GM12878 (cell line): ENCODE results near the gene RAB40B. TPM values are rescaled to one million over a fixed set of nuclear protein-coding genes. Genes with fewer than 3 reads are reported as not detected.
A peak's percentile ranks its signal among the peaks of the same experiment; 100 is the strongest.

ENCODE experiments used
- EP300 ChIP-seq, 2 experiments: fragments of 150-350 bp in 1 of 2; IDR thresholded peaks; 2 replicates each; pipeline ENCODE4 v1.6.1; 2011 to 2012; ENCODE audit warnings: low read depth in 2 of 2, low read length in 2 of 2, borderline replicate concordance in 1 of 2, improper control_type of control experiment in 1 of 2, inconsistent platforms in 1 of 2; ENCODE audit not compliant: control insufficient read depth in 1 of 2
- FOS ChIP-seq: IDR thresholded peaks from 3 replicates; pipeline ENCODE4 v1.6.1; 2011; ENCODE audit warnings: borderline replicate concordance; ENCODE audit not compliant: insufficient read length; ENCODE audit errors: extremely low read depth
- GATAD2B ChIP-seq: fragments of 450-650 bp; conservative IDR thresholded peaks from 2 replicates; pipeline ENCODE4 v1.6.1; 2017; ENCODE audit warnings: low read depth, mild to moderate bottlenecking, moderate library complexity
- IKZF2 ChIP-seq, 2 experiments: fragments of 450-650 bp; IDR thresholded peaks; 2 replicates each; pipeline ENCODE4 v1.6.1; 2017; ENCODE audit warnings: mild to moderate bottlenecking in 2 of 2, moderate library complexity in 2 of 2
- MEF2A ChIP-seq: IDR thresholded peaks from 2 replicates; pipeline ENCODE4 v1.6.1; 2011; ENCODE audit warnings: low read depth, mild to moderate bottlenecking, low read length, moderate library complexity; ENCODE audit not compliant: insufficient read depth
- NR2C1 ChIP-seq: fragments of 450-650 bp; IDR thresholded peaks from 2 replicates; pipeline ENCODE4 v1.6.1; 2017; ENCODE audit warnings: antibody characterized with exemption, mild to moderate bottlenecking, moderate library complexity
- NR2C2 ChIP-seq: IDR thresholded peaks from 2 replicates; pipeline ENCODE4 v1.6.1; 2011; ENCODE audit warnings: borderline replicate concordance, low read depth; ENCODE audit not compliant: control insufficient read depth, insufficient read length
- POLR2AphosphoS2 ChIP-seq: IDR thresholded peaks from 2 replicates; pipeline ENCODE4 v1.6.1; 2011; ENCODE audit warnings: low read depth, mild to moderate bottlenecking, low read length, improper control_type of control experiment, moderate library complexity
- RBBP5 ChIP-seq: fragments of 200-600 bp; sonication (generic); conservative IDR thresholded peaks from 2 replicates; pipeline ENCODE4 v1.6.1; 2016
- RELA ChIP-seq: fragments of 450-650 bp; IDR thresholded peaks from 2 replicates; pipeline ENCODE4 v1.8.0; 2014; ENCODE audit warnings: borderline replicate concordance; ENCODE audit not compliant: partially characterized antibody
- SMAD1 ChIP-seq: fragments of 450-650 bp; IDR thresholded peaks from 2 replicates; pipeline ENCODE4 v1.6.1; 2018; ENCODE audit warnings: mild to moderate bottlenecking, low read depth; ENCODE audit not compliant: partially characterized antibody
- SMAD5 ChIP-seq: IDR thresholded peaks from 2 replicates; pipeline ENCODE4 v1.6.1; 2016; ENCODE audit warnings: antibody characterized with exemption, low read depth
- SMC3 ChIP-seq: IDR thresholded peaks from 2 replicates; pipeline ENCODE4 v1.6.1; 2011; ENCODE audit warnings: low read length, improper control_type of control experiment, borderline replicate concordance
- SUPT20H ChIP-seq: IDR thresholded peaks from 2 replicates; pipeline ENCODE4 v1.6.1; 2011; ENCODE audit warnings: low read depth, mild to moderate bottlenecking, low read length, moderate library complexity, borderline replicate concordance; ENCODE audit not compliant: control insufficient read depth
- TARDBP ChIP-seq: IDR thresholded peaks from 2 replicates; pipeline ENCODE4 v1.6.1; 2016; ENCODE audit warnings: borderline replicate concordance
- TCF12 ChIP-seq: IDR thresholded peaks from 2 replicates; pipeline ENCODE4 v1.6.1; 2011; ENCODE audit warnings: low read depth, mild to moderate bottlenecking, low read length
- TCF7 ChIP-seq: IDR thresholded peaks from 2 replicates; pipeline ENCODE4 v1.6.1; 2014; ENCODE audit warnings: antibody characterized with exemption, borderline replicate concordance
- ZNF217 ChIP-seq: fragments of 450-650 bp; IDR thresholded peaks from 2 replicates; pipeline ENCODE4 v1.6.1; 2017; ENCODE audit warnings: antibody characterized with exemption, mild to moderate bottlenecking
- polyA plus RNA-seq, 11 experiments: library from polyadenylated mRNA; depleted of rRNA in 4 of 11; unstranded in 6 of 11; stranded (reverse) in 5 of 11; fragments of >200 nt; fragmentation: Nextera tagmentation in 4 of 11; fragmentation: Illumina TruSeq in 1 of 11; extraction: Ambion mirVana in 4 of 11; extraction: Trizol in 1 of 11; gene quantifications; 1 replicate in 1 of 11; 2 replicates in 10 of 11; pipeline versions ENCODE4 v1.2.1 to v1.2.3, GENCODE V29; 2011 to 2016; ENCODE audit warnings: inconsistent platforms in 2 of 11, missing spikeins in 2 of 11, low read depth in 1 of 11
- total RNA-seq, 4 experiments: library from RNA; depleted of rRNA in 3 of 4; stranded (reverse); fragments of >200 nt in 3 of 4; fragmentation: Illumina TruSeq in 1 of 4; extraction: Trizol in 1 of 4; gene quantifications; 2 replicates each; pipeline versions ENCODE4 v1.2.1 to v1.2.3, GENCODE V29; 2013 to 2021
- TF ChIP-seq, protein P1 (sequence below): fragments of 450-650 bp; IDR thresholded peaks from 2 replicates; pipeline ENCODE4 v1.6.1; 2017; ENCODE audit warnings: low read depth, mild to moderate bottlenecking, moderate library complexity
- TF ChIP-seq, protein P2 (sequence below): IDR thresholded peaks from 2 replicates; pipeline ENCODE4 v1.6.1; 2011; ENCODE audit warnings: borderline replicate concordance, low read depth, mild to moderate bottlenecking, moderate library complexity, low read length; ENCODE audit not compliant: insufficient read depth, poor library complexity, severe bottlenecking
- TF ChIP-seq, protein P3 (sequence below): IDR thresholded peaks from 2 replicates; pipeline ENCODE4 v1.6.1; 2011; ENCODE audit warnings: borderline replicate concordance, low read depth, mild to moderate bottlenecking, moderate library complexity, mixed read lengths, low read length; ENCODE audit not compliant: insufficient read depth; ENCODE audit errors: extremely low read length
- TF ChIP-seq, protein P4 (sequence below): IDR thresholded peaks from 2 replicates; pipeline ENCODE4 v1.6.1; 2012; ENCODE audit warnings: low read depth, low read length, improper control_type of control experiment
- TF ChIP-seq, protein P5 (sequence below): IDR thresholded peaks from 2 replicates; pipeline ENCODE4 v1.6.1; 2011; ENCODE audit warnings: low read depth, low read length, improper control_type of control experiment, borderline replicate concordance

Gene RAB40B
- total and polyA plus RNA-seq, 10 of the 15 experiments (the other 5 are each of a cell fraction or from before 2014, with no cell fraction given) = 0.06 to 2.8 (median 1.4) TPM

DNA sequence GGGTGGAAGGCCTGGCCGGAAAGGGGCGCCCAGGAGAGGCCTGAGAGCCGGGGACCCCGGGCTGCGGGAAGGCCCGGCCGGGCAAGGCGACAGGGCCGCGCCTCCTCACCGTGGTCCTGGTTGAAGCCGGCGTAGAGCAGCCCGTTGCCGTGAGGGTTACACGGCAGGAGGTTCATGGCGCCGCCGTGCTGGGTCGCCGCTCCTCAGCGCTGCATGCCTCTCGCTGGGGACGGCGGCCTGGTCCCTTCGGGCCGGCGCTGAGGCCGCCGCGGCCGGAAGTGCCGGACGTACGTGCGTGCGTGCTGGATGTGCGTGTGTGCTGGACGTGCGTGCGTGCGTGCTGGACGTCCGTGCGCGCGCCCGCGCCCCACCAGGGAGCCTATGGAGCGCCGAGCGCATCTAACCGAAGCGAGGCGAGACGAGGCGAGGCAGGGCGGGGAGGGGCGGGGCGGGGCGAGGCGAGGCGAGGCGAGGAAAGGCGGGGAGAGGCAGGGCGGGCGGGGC, 50.3 kb downstream of the RAB40B start, which contains the start of gene WDR45B (continued):
- TF ChIP-seq, protein P1, sequence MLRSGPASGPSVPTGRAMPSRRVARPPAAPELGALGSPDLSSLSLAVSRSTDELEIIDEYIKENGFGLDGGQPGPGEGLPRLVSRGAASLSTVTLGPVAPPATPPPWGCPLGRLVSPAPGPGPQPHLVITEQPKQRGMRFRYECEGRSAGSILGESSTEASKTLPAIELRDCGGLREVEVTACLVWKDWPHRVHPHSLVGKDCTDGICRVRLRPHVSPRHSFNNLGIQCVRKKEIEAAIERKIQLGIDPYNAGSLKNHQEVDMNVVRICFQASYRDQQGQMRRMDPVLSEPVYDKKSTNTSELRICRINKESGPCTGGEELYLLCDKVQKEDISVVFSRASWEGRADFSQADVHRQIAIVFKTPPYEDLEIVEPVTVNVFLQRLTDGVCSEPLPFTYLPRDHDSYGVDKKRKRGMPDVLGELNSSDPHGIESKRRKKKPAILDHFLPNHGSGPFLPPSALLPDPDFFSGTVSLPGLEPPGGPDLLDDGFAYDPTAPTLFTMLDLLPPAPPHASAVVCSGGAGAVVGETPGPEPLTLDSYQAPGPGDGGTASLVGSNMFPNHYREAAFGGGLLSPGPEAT = no peak
- no peak for TF ChIP-seq SMC3
- TF ChIP-seq MEF2A = 0 out of 2 replicates have a peak, but pooled peaks have one; percentile 44
- TF ChIP-seq, protein P2, sequence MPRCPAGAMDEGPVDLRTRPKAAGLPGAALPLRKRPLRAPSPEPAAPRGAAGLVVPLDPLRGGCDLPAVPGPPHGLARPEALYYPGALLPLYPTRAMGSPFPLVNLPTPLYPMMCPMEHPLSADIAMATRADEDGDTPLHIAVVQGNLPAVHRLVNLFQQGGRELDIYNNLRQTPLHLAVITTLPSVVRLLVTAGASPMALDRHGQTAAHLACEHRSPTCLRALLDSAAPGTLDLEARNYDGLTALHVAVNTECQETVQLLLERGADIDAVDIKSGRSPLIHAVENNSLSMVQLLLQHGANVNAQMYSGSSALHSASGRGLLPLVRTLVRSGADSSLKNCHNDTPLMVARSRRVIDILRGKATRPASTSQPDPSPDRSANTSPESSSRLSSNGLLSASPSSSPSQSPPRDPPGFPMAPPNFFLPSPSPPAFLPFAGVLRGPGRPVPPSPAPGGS = no peak
- TF ChIP-seq TCF7 = no peak
- TF ChIP-seq SUPT20H = no peak
- no peak for TF ChIP-seq RBBP5
- no peak for TF ChIP-seq IKZF2 (IDR thresholded peaks at IDR 0.05)
- TF ChIP-seq, protein P3, sequence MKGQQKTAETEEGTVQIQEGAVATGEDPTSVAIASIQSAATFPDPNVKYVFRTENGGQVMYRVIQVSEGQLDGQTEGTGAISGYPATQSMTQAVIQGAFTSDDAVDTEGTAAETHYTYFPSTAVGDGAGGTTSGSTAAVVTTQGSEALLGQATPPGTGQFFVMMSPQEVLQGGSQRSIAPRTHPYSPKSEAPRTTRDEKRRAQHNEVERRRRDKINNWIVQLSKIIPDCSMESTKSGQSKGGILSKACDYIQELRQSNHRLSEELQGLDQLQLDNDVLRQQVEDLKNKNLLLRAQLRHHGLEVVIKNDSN = no peak
- no peak for TF ChIP-seq FOS
- TF ChIP-seq, protein P4, sequence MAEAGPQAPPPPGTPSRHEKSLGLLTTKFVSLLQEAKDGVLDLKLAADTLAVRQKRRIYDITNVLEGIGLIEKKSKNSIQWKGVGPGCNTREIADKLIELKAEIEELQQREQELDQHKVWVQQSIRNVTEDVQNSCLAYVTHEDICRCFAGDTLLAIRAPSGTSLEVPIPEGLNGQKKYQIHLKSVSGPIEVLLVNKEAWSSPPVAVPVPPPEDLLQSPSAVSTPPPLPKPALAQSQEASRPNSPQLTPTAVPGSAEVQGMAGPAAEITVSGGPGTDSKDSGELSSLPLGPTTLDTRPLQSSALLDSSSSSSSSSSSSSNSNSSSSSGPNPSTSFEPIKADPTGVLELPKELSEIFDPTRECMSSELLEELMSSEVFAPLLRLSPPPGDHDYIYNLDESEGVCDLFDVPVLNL = no peak
- TF ChIP-seq, protein P5, sequence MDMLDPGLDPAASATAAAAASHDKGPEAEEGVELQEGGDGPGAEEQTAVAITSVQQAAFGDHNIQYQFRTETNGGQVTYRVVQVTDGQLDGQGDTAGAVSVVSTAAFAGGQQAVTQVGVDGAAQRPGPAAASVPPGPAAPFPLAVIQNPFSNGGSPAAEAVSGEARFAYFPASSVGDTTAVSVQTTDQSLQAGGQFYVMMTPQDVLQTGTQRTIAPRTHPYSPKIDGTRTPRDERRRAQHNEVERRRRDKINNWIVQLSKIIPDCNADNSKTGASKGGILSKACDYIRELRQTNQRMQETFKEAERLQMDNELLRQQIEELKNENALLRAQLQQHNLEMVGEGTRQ = no peak
- TF ChIP-seq EP300 (IDR thresholded peaks at IDR 0.05; ENCODE audit: borderline replicate concordance in 1 of 2, control insufficient read depth in 1 of 2, low read depth in 2 of 2, low read length in 2 of 2) = no peak
- TF ChIP-seq GATAD2B = peak; percentile 74; the same call in 1 of the 2 replicates
- 0 out of 2 replicates have a peak, but pooled peaks have one; percentile 36 for TF ChIP-seq NR2C1
- TF ChIP-seq RELA = peak; percentile 89
- no peak for TF ChIP-seq TARDBP
- no peak for TF ChIP-seq SMAD1
- TF ChIP-seq ZNF217 = no peak
- peak; percentile 66; the same call in 1 of the 2 replicates for TF ChIP-seq SMAD5
- TF ChIP-seq TCF12 = no peak
- TF ChIP-seq POLR2AphosphoS2 = peak; percentile 57; the same call in 1 of the 2 replicates
- TF ChIP-seq NR2C2 = no peak
